BLaER1 treated with 17β-estradiol and CSF1 and Interleukin-3, amounts not matched to agents 10 nM and 100 nM (cell line): ENCODE measurements around the gene RAD23A.
"Not testable (repeated sequence)": the region's sequence is repeated elsewhere in the genome, so short reads cannot be mapped to it uniquely, and the experiment has no call there.

Experiments
- H3K27ac ChIP-seq, 11 experiments: shearing (Covaris generic); formaldehyde crosslinking; 2 replicates each; pipeline ENCODE4 v1.8.1; 2022
- H3K27me3 ChIP-seq, 11 experiments: shearing (Covaris generic); formaldehyde crosslinking; 2 replicates each; pipeline ENCODE4 v1.8.1; 2022
- H3K36me3 ChIP-seq, 11 experiments: shearing (Covaris generic); formaldehyde crosslinking; 2 replicates each; pipeline ENCODE4 v1.8.1; 2022
- H3K4me1 ChIP-seq, 10 experiments: shearing (Covaris generic); formaldehyde crosslinking; 2 replicates each; pipeline ENCODE4 v1.8.1; 2022
- H3K4me2 ChIP-seq, 11 experiments: shearing (Covaris generic); formaldehyde crosslinking; 2 replicates each; pipeline ENCODE4 v1.8.1; 2022
- H3K4me3 ChIP-seq, 10 experiments: shearing (Covaris generic); formaldehyde crosslinking; 2 replicates each; pipeline ENCODE4 v1.8.1; 2022
- H3K9ac ChIP-seq, 11 experiments: shearing (Covaris generic); formaldehyde crosslinking; 2 replicates each; pipeline ENCODE4 v1.8.1; 2022
- H3K9me3 ChIP-seq, 11 experiments: shearing (Covaris generic); formaldehyde crosslinking; replicated peaks in 1 of 11; 2 replicates each; pipeline ENCODE4 v1.8.1; 2022
- H4K20me1 ChIP-seq, 11 experiments: shearing (Covaris generic); formaldehyde crosslinking; 2 replicates each; pipeline ENCODE4 v1.8.1; 2022
- Cebpa-rat ChIP-seq, 11 experiments: shearing (Covaris generic); IDR thresholded peaks; 2 replicates each; pipeline ENCODE4 v1.8.1; 2022

The RAD23A gene

DNA sequence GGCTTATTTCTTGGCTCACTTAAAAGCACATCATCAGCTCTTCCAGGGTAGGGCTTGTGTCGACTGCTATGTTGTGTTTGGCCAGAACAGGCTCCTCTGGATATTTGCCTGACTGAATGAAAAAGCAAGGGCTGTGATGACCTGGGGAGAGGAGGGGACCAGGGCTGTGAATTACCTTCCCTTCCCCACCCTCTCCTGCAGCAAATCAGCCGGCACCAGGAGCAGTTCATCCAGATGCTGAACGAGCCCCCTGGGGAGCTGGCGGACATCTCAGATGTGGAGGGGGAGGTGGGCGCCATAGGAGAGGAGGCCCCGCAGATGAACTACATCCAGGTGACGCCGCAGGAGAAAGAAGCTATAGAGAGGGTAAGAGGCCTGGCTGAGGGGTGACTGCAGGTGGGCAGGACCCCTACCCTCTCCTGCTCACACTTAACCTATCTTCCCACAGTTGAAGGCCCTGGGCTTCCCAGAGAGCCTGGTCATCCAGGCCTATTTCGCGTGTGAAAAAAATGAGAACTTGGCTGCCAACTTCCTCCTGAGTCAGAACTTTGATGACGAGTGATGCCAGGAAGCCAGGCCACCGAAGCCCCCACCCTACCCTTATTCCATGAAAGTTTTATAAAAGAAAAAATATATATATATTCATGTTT is 7.0 kb downstream of the RAD23A start:
- peaks cover 62 to 92% (median 88%) of the 10 kb centered on the region in 10 experiments for H3K4me1 ChIP-seq

DNA sequence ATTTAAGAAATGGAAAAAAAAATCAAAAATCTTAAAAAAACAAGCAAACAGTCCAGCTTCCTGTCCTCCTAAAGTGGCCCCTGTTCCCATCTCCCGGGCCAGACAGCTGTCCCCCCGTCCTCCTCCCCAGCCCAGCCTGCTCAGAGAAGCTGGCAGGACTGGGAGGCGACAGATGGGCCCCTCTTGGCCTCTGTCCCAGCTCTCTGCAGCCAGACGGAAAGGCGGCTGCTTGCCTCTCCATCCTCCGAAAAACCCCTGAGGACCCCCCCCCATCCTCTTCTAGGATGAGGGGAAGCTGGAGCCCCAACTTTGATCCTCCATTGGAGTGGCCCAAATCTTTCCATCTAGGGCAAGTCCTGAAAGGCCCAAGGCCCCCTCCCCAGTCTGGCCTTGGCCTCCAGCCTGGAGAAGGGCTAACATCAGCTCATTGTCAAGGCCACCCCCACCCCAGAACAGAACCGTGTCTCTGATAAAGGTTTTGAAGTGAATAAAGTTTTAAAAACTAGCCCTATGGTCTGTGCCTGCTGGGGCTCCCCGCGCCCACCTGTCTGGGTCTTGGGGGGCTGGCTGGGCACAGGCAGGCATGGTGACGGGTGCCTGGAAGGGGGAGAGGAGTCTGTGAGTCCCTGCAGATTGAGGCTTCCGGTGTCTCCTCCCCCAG is 7.6 kb downstream of the RAD23A start:
- no peak for TF ChIP-seq Cebpa-rat (IDR thresholded peaks at IDR 0.05)
- Histone ChIP-seq H3K27ac (peak overlapping the region in 8 of 11 experiments; percentile 29 to 66 (median 50); a peak in 16 of 22 replicates), H3K27me3 (no peaks in the 10 kb centered on the region), H3K36me3 (peaks cover 64 to 76% (median 71%) of the 10 kb centered on the region in 11 experiments), H3K9me3 (no peaks in the 10 kb centered on the region), H3K4me1 (peaks cover 65 to 90% (median 87%) of the 10 kb centered on the region in 10 experiments), H3K9ac (peak overlapping the region in 10 of 11 experiments; percentile 4 to 98 (median 55); a peak in 15 of 22 replicates), H3K4me2 (peak overlapping the region in 10 of 11 experiments; percentile 18 to 98 (median 94); a peak in 16 of 22 replicates), H3K4me3 (peak overlapping the region in 2 of 10 experiments; percentile 4 to 35; a peak in 2 of 20 replicates), H4K20me1 (peaks cover 14 to 84% (median 71%) of the 10 kb centered on the region in 11 experiments; a peak in 20 of 22 replicates)

More for the DNA sequence above, 7.0 kb downstream of the RAD23A start:
- Histone ChIP-seq H3K36me3 (peaks cover 70 to 82% (median 77%) of the 10 kb centered on the region in 11 experiments), H3K9me3 (no peaks in the 10 kb centered on the region), H4K20me1 (peaks cover 16 to 90% (median 71%) of the 10 kb centered on the region in 11 experiments; a peak in 20 of 22 replicates), H3K9ac (peak overlapping the region; percentile 4 to 98 (median 49); a peak in 15 of 22 replicates), H3K27ac (peak overlapping the region in 9 of 11 experiments; percentile 29 to 66 (median 50); a peak in 15 of 22 replicates), H3K4me3 (peak overlapping the region in 2 of 10 experiments; percentile 4 to 35; a peak in 2 of 20 replicates), H3K27me3 (no peaks in the 10 kb centered on the region), H3K4me2 (peak overlapping the region in 10 of 11 experiments; percentile 26 to 98 (median 94); a peak in 18 of 22 replicates)
- TF ChIP-seq Cebpa-rat (IDR thresholded peaks at IDR 0.05): no peak

DNA sequence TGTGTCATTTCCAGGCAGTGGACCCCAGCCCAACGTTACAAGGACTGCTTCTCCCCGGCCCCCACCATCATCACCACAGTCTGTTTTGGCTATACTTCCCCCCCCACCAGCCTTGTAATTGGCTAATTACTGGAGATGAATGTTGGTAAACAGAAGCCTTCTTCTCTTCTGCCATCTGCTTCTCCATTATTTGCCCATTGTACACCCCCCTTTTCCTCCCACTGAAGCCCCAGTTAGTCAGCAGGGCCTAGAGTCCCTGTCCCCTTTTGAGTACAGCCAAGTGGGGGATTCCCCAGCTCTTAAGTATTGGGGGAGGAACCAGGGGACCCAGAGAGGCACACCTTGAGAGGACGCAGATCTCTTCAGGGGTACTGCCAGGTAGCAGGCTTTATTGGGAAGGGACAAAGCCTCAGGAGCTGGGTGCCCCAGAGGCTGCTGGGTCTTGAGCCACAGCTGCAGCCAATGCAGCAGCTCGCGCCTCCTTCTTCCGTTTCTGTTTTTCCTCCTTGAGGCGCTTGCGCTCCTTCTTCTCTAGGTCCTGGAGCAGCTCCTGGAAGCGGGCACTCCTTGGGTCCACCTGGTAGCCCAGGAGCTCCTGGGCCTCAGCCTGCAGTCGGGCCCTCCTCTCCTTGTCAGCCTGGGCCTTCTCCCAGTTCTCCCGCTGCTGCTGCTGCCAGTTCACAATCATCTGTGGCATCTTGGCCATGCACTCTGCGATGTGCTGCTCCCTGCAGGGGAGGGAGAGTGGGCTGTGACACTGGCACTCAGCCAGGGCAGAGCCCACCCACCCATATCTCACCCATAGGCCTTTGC is 8.3 kb downstream of the RAD23A start:
- H4K20me1 ChIP-seq: peaks cover 9 to 76% (median 64%) of the 10 kb centered on the region in 11 experiments; a peak in 20 of 22 replicates
- H3K27ac ChIP-seq: peak overlapping the region in 9 of 11 experiments; percentile 9 to 66 (median 50); a peak in 12 of 22 replicates
- TF ChIP-seq Cebpa-rat (IDR thresholded peaks at IDR 0.05): no peak
- peaks cover 65 to 83% (median 79%) of the 10 kb centered on the region in 10 experiments for H3K4me1 ChIP-seq
- H3K4me2 ChIP-seq: peak overlapping the region; percentile 82 to 98 (median 95); a peak in 21 of 22 replicates
- peak overlapping the region; percentile 2 to 98 (median 89); a peak in 15 of 22 replicates for H3K9ac ChIP-seq
- peaks cover 56 to 68% (median 64%) of the 10 kb centered on the region in 11 experiments for H3K36me3 ChIP-seq
- no peaks in the 10 kb centered on the region for H3K9me3 ChIP-seq
- H3K27me3 ChIP-seq: no peaks in the 10 kb centered on the region
- H3K4me3 ChIP-seq: 0 out of 20 replicates have a peak overlapping the region, but pooled peaks of 1 of the 10 experiments have one; percentile 7

DNA sequence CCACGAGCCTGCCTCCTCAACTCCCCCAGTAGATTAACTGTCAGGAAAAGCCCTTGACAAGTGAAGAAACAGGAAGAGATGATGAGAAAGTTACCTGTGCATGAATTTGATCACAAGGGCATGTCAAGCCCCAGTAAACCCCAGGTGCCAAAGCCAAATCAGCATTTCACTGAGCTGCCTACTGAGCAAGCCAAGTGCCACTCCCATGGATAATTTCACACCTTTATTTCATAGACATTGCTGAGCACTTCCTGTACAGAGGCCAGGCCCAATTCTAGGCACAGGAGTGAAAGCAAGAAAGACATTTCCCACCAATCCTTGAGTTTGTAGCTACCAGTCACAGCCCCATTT is 8.9 kb downstream of the RAD23A start:
- Histone ChIP-seq H3K27ac (peak overlapping the region in 6 of 11 experiments; percentile 9 to 66 (median 38); a peak in 3 of 22 replicates), H3K4me2 (peak overlapping the region; percentile 82 to 98 (median 95); a peak in 21 of 22 replicates), H3K27me3 (no peaks in the 10 kb centered on the region), H3K4me1 (peaks cover 61 to 77% (median 73%) of the 10 kb centered on the region in 10 experiments), H3K9ac (peak overlapping the region in 9 of 11 experiments; percentile 3 to 98 (median 95); a peak in 15 of 22 replicates), H3K9me3 (no peaks in the 10 kb centered on the region), H3K4me3 (no peak overlapping the region), H4K20me1 (peaks cover 9 to 71% (median 60%) of the 10 kb centered on the region in 11 experiments; a peak in 19 of 22 replicates), H3K36me3 (peaks cover 50 to 63% (median 58%) of the 10 kb centered on the region in 11 experiments)
- no peak for TF ChIP-seq Cebpa-rat (IDR thresholded peaks at IDR 0.05)

DNA sequence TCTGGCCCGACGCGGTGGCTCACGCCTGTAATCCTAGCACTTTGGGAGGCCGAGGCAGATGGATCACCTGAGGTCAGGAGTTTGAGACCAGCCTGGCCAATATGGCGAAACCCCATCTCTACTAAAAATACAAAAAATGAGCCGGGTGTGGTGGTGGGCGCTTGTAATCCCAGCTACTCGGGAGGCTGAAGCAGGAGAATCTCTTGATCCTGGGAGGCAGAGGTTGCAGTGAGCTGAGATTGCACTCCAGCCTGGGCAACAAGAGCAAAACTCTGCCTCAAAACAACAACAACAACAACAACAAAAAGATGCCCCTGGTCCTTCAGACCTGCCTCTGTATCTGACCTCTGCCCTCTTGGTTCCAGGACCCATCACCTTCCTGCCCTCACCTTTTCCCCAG is 9.9 kb downstream of the RAD23A start:
- Histone ChIP-seq H4K20me1 (peaks cover 9 to 61% (median 51%) of the 10 kb centered on the region in 11 experiments; a peak in 19 of 22 replicates), H3K4me3 (peak overlapping the region; percentile 76 to 97 (median 86); a peak in 19 of 20 replicates), H3K9ac (peak overlapping the region; percentile 85 to 98 (median 93)), H3K36me3 (peaks cover 41 to 53% (median 48%) of the 10 kb centered on the region in 11 experiments), H3K4me2 (peak overlapping the region; percentile 82 to 98 (median 95)), H3K4me1 (peaks cover 51 to 67% (median 64%) of the 10 kb centered on the region in 10 experiments), H3K27ac (peak overlapping the region in 9 of 11 experiments; percentile 83 to 98 (median 92); a peak in 14 of 22 replicates)
- H3K9me3 ChIP-seq, H3K27me3 ChIP-seq: not testable (repeated sequence)

DNA sequence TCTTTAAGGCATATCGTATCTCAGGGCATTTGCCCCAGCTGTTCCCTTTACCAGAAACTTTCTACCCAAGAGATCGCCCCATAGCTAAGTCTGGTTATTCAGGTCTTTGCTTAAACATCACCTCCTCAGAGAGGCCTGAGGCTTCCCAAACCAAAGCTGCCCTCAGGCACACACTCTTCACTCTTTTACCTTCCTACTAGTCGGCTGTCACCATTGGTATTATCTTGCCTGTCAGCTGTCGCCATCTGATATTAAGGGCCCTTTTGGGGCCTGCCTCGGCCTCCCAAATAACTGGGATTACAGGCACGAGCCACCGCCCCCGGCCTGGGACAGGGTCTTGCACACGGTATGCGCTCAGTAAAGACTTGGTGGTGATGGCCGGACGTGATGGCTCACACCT is 10.3 kb downstream of the RAD23A start:
- H3K27me3 ChIP-seq: no peaks in the 10 kb centered on the region
- peak overlapping the region; percentile 85 to 98 (median 93) for H3K9ac ChIP-seq
- H3K4me3 ChIP-seq: peak overlapping the region; percentile 76 to 97 (median 86)
- H3K27ac ChIP-seq: peak overlapping the region in 10 of 11 experiments; percentile 83 to 98 (median 92); a peak in 18 of 22 replicates
- H3K36me3 ChIP-seq: peaks cover 36 to 49% (median 44%) of the 10 kb centered on the region in 11 experiments
- peaks cover 49 to 63% (median 60%) of the 10 kb centered on the region in 10 experiments for H3K4me1 ChIP-seq
- peak overlapping the region; percentile 82 to 98 (median 95) for H3K4me2 ChIP-seq
- no peak for TF ChIP-seq Cebpa-rat (IDR thresholded peaks at IDR 0.05)
- no peaks in the 10 kb centered on the region for H3K9me3 ChIP-seq
- peaks cover 9 to 56% (median 48%) of the 10 kb centered on the region in 11 experiments; a peak in 19 of 22 replicates for H4K20me1 ChIP-seq

DNA sequence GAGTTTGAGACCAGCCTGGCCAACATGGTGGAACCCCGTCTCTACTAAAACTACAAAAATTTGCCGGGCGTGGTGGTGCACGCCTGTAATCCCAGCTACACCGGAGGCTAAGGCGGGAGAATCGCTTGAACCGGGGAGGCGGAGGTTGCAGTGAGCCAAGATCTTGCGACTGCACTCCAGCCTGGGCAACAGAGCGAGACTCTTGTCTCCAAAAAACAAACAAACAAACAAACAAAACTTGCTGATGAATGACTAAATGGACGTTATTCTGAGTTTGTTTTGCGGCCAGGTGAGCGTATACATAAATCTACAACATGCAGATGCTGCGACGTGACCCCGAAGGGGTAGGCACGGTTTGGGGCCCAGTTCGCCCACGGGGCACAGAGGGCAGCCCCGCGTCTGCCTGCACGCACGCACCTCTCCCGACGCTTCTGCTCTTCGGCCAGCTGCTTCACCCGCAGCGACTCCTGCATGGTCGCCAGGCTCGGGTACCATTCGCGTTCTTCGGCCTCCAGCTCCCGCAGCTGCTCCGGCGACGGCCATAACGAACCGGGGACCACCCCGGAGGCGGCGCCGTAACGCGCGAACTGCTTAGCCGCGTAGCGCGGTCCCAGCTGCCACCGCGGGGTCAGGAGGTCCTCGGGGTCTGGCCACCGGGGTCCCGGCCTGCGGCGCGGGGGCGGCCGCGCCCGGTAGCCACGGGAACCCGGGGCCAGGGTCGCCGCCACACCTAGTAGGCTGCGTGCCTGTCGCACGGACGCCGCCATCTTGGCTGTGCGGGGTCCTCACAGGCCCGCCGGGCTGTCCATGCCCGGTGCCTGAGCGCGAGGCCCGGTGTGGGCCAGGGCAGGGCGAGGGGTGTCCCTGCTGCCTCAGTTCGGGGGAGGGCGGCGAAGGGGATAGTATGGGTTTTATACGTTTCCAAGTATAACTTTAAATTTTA is 11.1 kb downstream of the RAD23A start, which contains the start of gene GADD45GIP1:
TSS of gene GADD45GIP1 (minus strand) at position 778 of the 943 bp plus-strand sequence. CDS start at position 767, 11 bp downstream.
- peaks cover 29 to 41% (median 36%) of the 10 kb centered on the region in 11 experiments for H3K36me3 ChIP-seq
- peak within 1 kb of the TSS; percentile 83 to 98 (median 92) for H3K27ac ChIP-seq
- TF ChIP-seq Cebpa-rat (IDR thresholded peaks at IDR 0.05): no peak
- H3K4me3 ChIP-seq: peak within 1 kb of the TSS; percentile 76 to 97 (median 86)
- H3K9me3 ChIP-seq: no peaks in the 10 kb centered on the region
- peak within 1 kb of the TSS; percentile 82 to 98 (median 95) for H3K4me2 ChIP-seq
- H3K9ac ChIP-seq: peak within 1 kb of the TSS; percentile 85 to 98 (median 93)
- H4K20me1 ChIP-seq: peaks cover 9 to 49% (median 41%) of the 10 kb centered on the region in 11 experiments; a peak in 19 of 22 replicates
- no peaks in the 10 kb centered on the region for H3K27me3 ChIP-seq
- H3K4me1 ChIP-seq: peaks cover 49 to 57% (median 54%) of the 10 kb centered on the region in 10 experiments

DNA sequence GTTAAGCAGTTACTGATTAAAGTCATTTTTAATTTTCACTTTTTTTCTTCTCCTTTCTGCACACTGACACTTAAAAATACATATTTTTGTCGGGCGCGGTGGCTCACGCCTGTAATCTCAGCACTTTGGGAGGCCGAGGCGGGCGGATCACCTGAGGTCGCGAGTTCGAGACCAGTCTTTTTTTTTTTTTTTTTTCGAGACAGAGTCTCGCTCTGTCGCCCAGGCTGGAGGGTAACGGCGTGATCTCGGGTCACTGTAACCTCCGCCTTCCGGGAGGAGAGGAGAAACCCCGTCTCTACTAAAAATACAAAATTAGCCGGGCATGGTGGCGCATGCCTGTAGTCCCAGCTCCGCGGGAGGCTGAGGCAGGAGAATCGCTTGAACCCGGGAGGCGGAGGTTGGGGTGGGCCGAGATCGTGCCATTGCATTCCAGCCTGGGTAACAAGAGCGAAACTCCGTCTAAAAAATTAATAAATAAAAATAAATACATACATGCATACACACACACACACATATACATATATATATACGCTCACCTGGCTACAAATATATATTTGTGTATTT is 11.8 kb downstream of the RAD23A start:
- not testable (repeated sequence) for H3K9me3 ChIP-seq, H3K27me3 ChIP-seq
- H3K27ac ChIP-seq: peak overlapping the region; percentile 83 to 98 (median 92)
- H3K9ac ChIP-seq: peak overlapping the region; percentile 85 to 98 (median 93)
- peak overlapping the region; percentile 82 to 98 (median 95) for H3K4me2 ChIP-seq
- H3K4me3 ChIP-seq: peak overlapping the region; percentile 76 to 97 (median 86)
- H4K20me1 ChIP-seq: peaks cover 8 to 42% (median 33%) of the 10 kb centered on the region in 11 experiments; a peak in 19 of 22 replicates
- peaks cover 22 to 34% (median 29%) of the 10 kb centered on the region in 11 experiments for H3K36me3 ChIP-seq
- H3K4me1 ChIP-seq: peaks cover 45 to 49% (median 47%) of the 10 kb centered on the region in 10 experiments
